Glutamatergic neuron (in vitro differentiated cells): Measurements from ENCODE around the gene PHKG2. TPM values are rescaled to one million over a fixed set of nuclear protein-coding genes. Genes with fewer than 3 reads are reported as not detected.

Source experiments
- DNase-seq: peaks from one replicate; pipeline ENCODE4 v3.0.0; 2022
- H3K27ac Mint-ChIP-seq: one replicate; pipeline ENCODE4 v1.8.0; 2020; ENCODE audit warnings: mild to moderate bottlenecking, mixed read lengths, inconsistent platforms; ENCODE audit not compliant: unreplicated experiment
- H3K27me3 Mint-ChIP-seq: one replicate; pipeline ENCODE4 v1.8.0; 2020; ENCODE audit warnings: mild to moderate bottlenecking, moderate library complexity, mixed read lengths, inconsistent platforms; ENCODE audit not compliant: unreplicated experiment
- H3K36me3 Mint-ChIP-seq: one replicate; pipeline ENCODE4 v1.8.0; 2020; ENCODE audit warnings: mild to moderate bottlenecking, mixed read lengths, inconsistent platforms; ENCODE audit not compliant: unreplicated experiment
- H3K4me1 Mint-ChIP-seq: one replicate; pipeline ENCODE4 v1.8.0; 2020; ENCODE audit warnings: mild to moderate bottlenecking, low read depth, mixed read lengths, inconsistent platforms; ENCODE audit not compliant: unreplicated experiment
- H3K4me3 Mint-ChIP-seq: one replicate; pipeline ENCODE4 v1.8.0; 2020; ENCODE audit warnings: mild to moderate bottlenecking, mixed read lengths, inconsistent platforms; ENCODE audit not compliant: unreplicated experiment
- H3K9me3 Mint-ChIP-seq: one replicate; pipeline ENCODE4 v1.8.0; 2020; ENCODE audit warnings: mild to moderate bottlenecking, moderate library complexity, mixed read lengths, inconsistent platforms; ENCODE audit not compliant: unreplicated experiment
- total RNA-seq: library from RNA; stranded (reverse); fragmentation: NEBNext Ultra II Directional; extraction: Animal tissue kit (Norgen Biotek cat#: 25700); gene quantifications from one replicate; pipeline ENCODE4 v1.2.1, GENCODE V29; 2021; ENCODE audit not compliant: unreplicated experiment
- TF ChIP-seq, protein P1 (sequence below): fragments of 200-600 bp; sonication (generic); IDR thresholded peaks from one replicate; pipeline ENCODE4 v1.5.0; 2021; ENCODE audit not compliant: partially characterized antibody, unreplicated experiment

The PHKG2 gene
- total RNA-seq, 1 donor from 2014 or later = 32.6 TPM

DNA sequence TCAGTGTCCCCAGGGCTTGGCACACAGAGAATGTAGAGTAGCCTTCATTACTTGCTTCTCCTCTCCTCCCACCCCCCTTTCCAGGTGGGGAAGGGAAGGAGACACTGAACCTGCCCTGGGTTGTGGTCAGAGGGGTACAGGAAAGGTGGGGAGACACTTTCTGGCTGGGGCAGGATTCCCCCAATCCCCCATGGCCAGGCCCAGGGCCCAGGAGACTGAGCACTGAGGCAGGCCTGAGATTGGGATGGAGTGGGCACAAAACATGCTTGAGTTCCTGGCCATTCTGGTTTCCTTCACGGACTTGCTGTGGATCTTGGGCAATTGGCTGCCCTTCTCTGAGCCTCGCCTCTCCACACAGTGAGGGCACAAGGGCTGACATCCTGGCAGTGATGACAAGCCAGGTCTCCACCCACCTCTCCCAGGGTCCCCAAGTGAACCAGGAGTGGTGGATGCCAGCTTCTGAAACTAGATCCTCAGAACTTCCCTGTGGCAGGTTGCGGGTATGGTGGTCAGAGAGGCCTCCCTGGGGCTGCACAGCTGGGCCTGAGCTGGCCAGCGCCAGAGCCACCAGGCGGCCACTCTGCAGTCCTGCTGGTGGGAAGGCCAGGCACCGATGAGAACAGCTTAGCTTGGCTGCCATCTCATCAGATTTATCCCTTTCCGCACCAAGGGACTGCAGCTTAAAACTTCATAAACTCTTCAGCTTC, 29.5 kb downstream of the PHKG2 start:
- H3K4me1 Mint-ChIP-seq = peaks cover 12% of the 10 kb centered on the region
- no peak for DNase-seq
- peaks cover 21% of the 10 kb centered on the region for H3K27me3 Mint-ChIP-seq
- no peaks in the 10 kb centered on the region for H3K36me3 Mint-ChIP-seq
- peak overlapping the region; percentile 81 for H3K27ac Mint-ChIP-seq
- peaks cover 22% of the 10 kb centered on the region for H3K9me3 Mint-ChIP-seq
- peak overlapping the region; percentile 96 for H3K4me3 Mint-ChIP-seq
- TF ChIP-seq, protein P1, sequence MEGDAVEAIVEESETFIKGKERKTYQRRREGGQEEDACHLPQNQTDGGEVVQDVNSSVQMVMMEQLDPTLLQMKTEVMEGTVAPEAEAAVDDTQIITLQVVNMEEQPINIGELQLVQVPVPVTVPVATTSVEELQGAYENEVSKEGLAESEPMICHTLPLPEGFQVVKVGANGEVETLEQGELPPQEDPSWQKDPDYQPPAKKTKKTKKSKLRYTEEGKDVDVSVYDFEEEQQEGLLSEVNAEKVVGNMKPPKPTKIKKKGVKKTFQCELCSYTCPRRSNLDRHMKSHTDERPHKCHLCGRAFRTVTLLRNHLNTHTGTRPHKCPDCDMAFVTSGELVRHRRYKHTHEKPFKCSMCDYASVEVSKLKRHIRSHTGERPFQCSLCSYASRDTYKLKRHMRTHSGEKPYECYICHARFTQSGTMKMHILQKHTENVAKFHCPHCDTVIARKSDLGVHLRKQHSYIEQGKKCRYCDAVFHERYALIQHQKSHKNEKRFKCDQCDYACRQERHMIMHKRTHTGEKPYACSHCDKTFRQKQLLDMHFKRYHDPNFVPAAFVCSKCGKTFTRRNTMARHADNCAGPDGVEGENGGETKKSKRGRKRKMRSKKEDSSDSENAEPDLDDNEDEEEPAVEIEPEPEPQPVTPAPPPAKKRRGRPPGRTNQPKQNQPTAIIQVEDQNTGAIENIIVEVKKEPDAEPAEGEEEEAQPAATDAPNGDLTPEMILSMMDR = no peak

DNA sequence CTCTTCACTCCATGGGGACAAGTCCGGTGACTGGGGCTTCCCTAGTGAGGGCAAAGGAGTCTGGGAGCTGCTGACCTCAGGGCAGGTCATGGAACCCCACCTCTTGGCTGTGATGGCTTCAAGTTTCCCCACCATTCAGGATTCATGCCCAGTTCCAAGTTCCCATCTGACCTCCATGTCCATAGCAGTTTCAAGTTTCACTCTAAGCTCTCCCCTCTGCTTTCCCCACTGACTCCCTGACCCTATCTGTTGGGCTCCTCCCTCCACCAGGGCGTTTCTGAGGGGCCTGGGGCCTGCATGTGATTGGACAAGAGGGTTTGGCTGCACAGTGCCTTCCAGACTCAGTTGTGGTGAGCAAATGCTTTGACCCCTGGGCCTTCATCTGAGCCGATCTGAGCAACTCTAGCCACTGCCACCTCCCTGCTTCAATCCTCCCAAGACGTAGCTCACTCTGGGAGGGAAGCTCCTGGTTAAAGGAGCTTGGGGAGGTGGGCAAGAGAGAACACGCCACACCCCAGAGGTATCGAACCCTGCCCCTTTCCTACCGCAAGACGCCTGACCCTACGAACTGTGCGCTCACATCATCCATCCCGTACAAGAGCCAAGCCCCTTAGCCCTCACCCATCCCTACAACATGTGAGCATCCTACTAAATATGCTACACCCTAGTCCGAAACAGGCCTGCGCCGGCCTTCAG, 30.5 kb downstream of the PHKG2 start:
- TF ChIP-seq, protein P1 = no peak
- H3K27ac Mint-ChIP-seq = peak overlapping the region; percentile 53
- H3K4me3 Mint-ChIP-seq = peak overlapping the region; percentile 5
- H3K27me3 Mint-ChIP-seq = peaks cover 21% of the 10 kb centered on the region
- no peaks in the 10 kb centered on the region for H3K36me3 Mint-ChIP-seq
- no peak for DNase-seq
- peaks cover 12% of the 10 kb centered on the region for H3K4me1 Mint-ChIP-seq
- peaks cover 19% of the 10 kb centered on the region for H3K9me3 Mint-ChIP-seq

DNA sequence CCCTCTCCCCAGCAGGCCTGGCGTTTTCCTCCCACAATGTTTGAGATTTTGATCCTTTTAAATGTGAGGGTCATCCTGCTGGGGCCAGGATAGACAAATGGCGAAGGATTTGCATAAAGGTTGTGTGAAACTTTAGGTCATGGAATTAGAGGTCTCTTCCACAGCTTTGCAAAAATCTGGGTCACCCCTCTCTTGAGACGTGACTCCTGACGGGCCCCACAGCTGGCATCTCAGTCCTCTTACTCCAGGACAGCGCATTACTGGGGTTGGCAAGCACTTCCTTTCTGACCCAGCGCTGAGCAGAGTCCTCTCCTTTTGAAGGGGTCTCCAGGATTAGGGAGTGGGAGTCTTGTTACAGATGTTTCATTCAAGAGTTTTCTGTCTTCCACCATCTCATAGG, 31.4 kb downstream of the PHKG2 start:
- DNase-seq = no peak
- no peak overlapping the region for H3K27ac Mint-ChIP-seq
- peaks cover 19% of the 10 kb centered on the region for H3K27me3 Mint-ChIP-seq
- H3K4me3 Mint-ChIP-seq = no peak overlapping the region
- TF ChIP-seq, protein P1 = no peak
- H3K9me3 Mint-ChIP-seq = peaks cover 16% of the 10 kb centered on the region
- no peaks in the 10 kb centered on the region for H3K36me3 Mint-ChIP-seq
- peaks cover 11% of the 10 kb centered on the region for H3K4me1 Mint-ChIP-seq

DNA sequence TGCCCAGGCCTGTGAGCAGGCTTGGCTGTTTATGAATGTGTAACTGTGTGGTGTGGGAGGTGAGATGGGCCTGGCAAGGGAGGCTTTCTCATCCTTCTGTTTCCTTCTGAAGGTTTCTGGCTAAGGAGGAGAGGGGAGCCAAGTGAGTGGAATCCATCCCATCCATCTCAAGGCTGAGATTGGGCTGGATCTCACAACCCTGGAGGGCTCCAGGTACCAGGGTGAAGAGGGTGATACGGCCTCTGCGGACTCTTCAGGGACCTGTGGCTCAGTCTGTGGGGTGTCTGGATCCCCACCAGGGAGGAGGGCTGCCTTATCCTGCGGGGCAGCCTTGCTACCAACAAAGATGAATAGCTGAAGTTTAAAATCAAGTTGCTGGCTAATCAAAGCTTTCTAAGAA, 31.8 kb downstream of the PHKG2 start:
- Mint-ChIP-seq H3K36me3 (no peaks in the 10 kb centered on the region), H3K4me3 (no peak overlapping the region), H3K27ac (no peak overlapping the region), H3K27me3 (peaks cover 19% of the 10 kb centered on the region), H3K4me1 (peaks cover 13% of the 10 kb centered on the region), H3K9me3 (peaks cover 15% of the 10 kb centered on the region)
- TF ChIP-seq, protein P1 = no peak
- DNase-seq = no peak

DNA sequence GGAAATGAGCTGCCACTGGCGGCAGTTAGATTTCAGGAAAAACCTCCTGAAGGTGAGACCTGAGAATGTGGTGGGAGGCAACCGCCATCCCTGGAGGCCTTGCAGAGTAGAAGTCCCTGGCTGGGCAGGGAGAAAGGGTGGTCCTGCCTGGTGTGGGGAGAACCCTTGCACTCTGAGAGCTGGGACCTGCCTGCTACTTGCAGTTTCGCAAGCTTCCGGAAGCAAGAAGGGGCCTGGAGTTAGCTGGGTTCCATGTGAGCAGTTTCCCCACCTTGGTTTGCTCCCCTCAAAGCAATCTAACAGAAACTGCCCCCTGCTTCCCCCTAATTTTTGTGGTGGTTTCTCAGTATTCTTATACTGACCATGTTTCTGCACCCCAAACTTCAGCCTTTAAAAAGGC, 32.3 kb downstream of the PHKG2 start:
- H3K4me1 Mint-ChIP-seq = peaks cover 16% of the 10 kb centered on the region
- no peak for DNase-seq
- H3K27me3 Mint-ChIP-seq = peaks cover 17% of the 10 kb centered on the region
- TF ChIP-seq, protein P1 = no peak
- H3K27ac Mint-ChIP-seq = no peak overlapping the region
- no peaks in the 10 kb centered on the region for H3K36me3 Mint-ChIP-seq
- peaks cover 12% of the 10 kb centered on the region for H3K9me3 Mint-ChIP-seq
- no peak overlapping the region for H3K4me3 Mint-ChIP-seq
